ENCODE measurements around the gene C14orf119.

C14orf119 gene, protein sequence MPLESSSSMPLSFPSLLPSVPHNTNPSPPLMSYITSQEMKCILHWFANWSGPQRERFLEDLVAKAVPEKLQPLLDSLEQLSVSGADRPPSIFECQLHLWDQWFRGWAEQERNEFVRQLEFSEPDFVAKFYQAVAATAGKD

DNA sequence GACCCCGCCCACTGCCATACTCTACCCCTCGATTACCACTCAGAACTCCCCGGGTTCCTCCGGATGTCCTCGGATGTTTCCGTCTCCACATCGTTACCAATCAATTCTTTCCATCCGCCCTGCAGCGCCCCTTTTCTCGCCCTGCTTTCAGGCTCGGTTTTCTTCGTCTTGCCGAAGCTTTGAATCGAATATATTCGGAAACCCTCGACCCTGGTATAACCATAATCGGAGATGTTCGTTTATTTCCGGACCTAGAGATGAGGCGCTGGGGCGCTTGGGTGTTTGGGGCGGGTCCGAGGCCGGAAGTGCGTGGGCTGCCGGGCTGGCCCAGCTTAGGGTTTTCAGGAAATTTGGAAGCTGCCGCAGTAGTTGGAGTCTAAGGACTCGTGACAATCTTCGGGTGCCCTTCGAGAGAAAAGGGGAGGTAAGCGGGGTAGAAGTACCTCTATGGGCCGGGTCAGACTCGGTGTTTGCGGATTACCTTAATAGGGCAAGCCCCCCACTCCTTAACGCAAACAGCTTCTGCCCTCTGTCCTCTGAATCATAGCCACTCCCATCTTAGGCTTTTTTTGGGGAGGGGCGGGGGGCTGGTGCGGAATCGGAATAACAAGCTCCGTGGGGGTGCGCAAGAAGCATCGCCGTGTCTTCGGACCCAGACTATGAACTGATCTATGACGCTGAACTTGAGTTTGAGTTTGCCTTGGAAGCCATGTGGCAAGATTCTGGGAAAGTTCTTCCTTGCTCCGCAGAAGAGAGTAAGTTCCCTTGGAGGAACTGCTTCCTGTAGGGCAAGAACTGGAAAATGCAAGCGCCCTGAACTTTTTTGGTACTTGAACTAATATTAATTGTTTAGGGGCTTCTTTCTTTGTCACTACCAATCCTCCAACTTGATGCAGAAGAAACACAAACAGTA lies at the start of gene C14orf119:
C14orf119 (plus strand) TSS at position 310 of the 913 bp plus-strand sequence. CDS start 2,154 bp downstream, outside the sequence.
- peaks cover 20% of the 10 kb centered on the region for H3K36me3 Mint-ChIP-seq
- no peaks in the 10 kb centered on the region for H3K9me3 Mint-ChIP-seq (ENCODE audit: low read depth)
- peaks cover 49% of the 10 kb centered on the region for H3K4me1 Mint-ChIP-seq (ENCODE audit: low read depth)
- no peaks in the 10 kb centered on the region for H3K27me3 Mint-ChIP-seq
- no peak within 1 kb of the TSS for H3K4me3 Mint-ChIP-seq
- no peak within 1 kb of the TSS for H3K27ac Mint-ChIP-seq

DNA sequence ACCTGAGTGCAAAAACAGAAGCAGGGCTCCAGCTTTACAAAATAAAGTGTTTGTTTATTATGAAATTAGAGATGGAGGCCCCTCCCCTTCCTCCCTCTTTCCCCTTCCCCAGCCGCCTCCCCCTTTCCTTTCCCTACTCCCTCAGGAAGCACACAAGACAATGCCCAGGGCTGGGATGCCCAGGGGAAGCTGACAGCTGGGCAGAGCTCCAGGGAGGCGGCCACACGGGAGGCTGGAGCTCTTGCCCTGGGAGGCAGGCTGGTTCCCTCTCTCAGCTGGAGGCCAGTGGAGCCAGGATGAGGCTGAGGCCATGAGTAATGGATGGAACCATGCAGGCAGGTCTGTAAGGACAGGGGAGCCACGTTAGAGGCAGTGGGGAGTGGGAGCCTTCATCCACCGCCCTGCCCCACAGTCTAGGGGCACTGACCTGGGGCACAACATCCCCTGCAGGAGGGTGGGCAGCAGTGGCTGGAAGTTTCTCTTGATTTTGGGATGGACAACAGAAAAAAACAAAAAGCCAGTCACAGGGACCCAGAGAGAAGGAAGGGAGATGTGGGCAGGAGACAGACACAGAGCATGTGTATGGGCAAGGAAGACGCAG lies 48.2 kb upstream of the C14orf119 start:
- Mint-ChIP-seq H3K9me3 (ENCODE audit: low read depth) (no peaks in the 10 kb centered on the region), H3K27me3 (peaks cover 1% of the 10 kb centered on the region), H3K27ac (no peak overlapping the region), H3K4me3 (no peak overlapping the region), H3K36me3 (peaks cover 2% of the 10 kb centered on the region), H3K4me1 (ENCODE audit: low read depth) (no peaks in the 10 kb centered on the region)

DNA sequence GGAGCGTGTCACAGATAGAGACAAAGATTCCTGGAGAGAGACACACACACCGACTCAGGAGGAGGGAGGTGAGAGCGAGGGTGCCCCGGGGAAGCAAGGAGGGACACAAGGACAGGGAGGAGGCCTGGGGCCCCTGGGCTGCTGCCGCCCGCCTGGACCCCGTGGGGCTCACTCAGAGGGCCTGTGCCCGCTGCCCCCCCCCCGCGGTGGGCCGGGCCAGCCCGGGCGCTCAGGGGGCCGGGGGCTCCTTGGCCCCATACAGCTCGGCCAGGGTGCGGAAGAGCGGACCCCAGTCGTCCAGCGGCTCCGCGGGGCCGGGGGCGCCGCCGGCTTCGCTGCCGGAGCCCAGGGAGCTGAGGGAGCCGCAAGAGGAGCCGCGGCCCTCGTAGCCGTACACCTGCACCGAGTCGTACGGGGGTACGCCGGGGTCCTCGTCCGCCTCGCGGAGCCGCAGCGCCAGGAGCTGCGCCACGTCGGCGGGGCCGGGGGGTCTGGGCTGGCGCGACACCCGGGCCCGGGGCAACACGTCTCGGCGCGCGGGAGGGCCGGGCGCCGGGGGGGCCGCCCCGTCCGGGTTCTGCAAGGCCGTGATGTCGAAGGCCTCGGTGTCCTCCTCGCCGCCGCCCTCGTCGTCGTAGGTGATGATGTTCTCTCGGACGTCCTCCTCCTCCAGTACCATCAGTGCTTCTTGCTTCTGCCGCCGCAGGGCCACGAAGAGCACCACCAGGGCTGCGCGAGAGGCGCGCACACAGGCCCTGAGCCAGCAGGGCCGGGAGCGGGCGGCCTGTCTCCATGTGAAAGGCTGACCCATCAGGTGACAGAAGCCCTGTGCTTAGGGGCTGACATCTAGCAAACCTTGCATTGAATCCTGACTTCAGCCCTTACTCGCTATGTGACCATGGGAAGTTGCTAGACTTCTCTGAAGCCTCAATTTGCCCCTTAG lies 47.3 kb upstream of the C14orf119 start:
- Mint-ChIP-seq H3K4me3 (no peak overlapping the region), H3K27ac (no peak overlapping the region), H3K4me1 (ENCODE audit: low read depth) (no peaks in the 10 kb centered on the region)

DNA sequence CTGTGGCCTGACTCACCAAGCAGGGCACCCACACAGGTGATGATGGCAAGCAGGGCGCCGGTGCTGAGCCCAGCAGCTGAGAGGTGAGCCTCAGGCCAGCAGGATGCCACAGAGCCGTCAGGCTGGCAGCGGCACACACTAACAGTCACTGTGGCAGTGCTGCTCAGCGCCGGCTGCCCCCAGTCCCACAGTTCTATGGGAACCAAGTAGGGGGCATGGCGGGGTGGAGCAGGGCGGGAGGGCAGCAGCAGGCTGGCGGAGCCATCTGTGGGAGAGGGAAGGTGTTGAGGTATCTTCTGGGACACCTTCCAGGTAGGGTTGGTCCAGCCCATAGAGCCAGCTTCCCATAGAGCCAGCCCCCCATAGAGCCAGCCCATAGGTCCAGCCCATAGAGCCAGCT lies 46.3 kb upstream of the C14orf119 start:
- Mint-ChIP-seq H3K27ac (no peak overlapping the region), H3K4me1 (ENCODE audit: low read depth) (no peaks in the 10 kb centered on the region), H3K27me3 (peaks cover 1% of the 10 kb centered on the region), H3K4me3 (no peak overlapping the region), H3K36me3 (peaks cover 2% of the 10 kb centered on the region), H3K9me3 (ENCODE audit: low read depth) (no peaks in the 10 kb centered on the region)

More for the DNA sequence above, 47.3 kb upstream of the C14orf119 start:
- H3K27me3 Mint-ChIP-seq = peaks cover 1% of the 10 kb centered on the region
- peaks cover 2% of the 10 kb centered on the region for H3K36me3 Mint-ChIP-seq
- no peaks in the 10 kb centered on the region for H3K9me3 Mint-ChIP-seq (ENCODE audit: low read depth)

DNA sequence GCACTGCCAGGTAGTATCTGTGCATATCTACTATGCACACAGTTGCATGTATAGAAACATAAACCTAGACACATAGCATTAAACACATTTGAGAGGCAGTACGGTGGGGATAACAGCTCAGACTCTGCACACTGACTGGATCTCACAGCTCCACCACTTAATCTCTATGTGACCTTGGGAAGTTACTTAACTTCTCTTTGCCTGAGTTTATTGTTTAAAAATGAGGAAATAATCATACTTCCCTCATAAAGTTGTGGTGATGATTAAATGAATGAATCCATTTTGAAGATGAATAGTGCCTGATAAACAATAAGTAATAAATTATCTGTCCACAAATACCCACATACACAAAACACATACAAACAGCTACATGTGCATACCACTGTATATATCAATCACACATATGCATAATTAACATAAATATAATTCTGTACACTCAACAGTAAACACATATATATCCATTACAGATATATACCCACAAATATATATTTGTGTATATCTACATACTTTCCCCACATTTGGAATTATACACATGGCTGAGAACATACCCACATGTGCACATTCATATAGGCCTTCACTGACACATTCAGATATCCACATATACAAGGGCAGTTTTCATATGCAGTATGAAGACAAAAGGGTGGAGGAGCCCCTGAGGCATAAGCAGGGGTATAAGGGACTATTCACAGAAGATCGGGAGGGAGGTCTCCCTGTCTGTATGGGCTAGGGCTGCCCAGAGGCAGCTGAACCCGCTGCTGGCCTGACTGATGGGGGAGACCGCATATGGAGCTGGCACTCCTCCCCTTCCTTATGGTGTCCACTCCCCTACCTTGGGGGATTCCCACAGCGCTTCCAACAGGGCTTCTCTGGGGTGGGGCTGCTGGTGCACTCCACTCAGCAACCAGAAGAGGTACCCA lies 43.9 kb upstream of the C14orf119 start:
- H3K4me3 Mint-ChIP-seq = no peak overlapping the region
- H3K27me3 Mint-ChIP-seq = no peaks in the 10 kb centered on the region
- no peaks in the 10 kb centered on the region for H3K9me3 Mint-ChIP-seq (ENCODE audit: low read depth)

DNA sequence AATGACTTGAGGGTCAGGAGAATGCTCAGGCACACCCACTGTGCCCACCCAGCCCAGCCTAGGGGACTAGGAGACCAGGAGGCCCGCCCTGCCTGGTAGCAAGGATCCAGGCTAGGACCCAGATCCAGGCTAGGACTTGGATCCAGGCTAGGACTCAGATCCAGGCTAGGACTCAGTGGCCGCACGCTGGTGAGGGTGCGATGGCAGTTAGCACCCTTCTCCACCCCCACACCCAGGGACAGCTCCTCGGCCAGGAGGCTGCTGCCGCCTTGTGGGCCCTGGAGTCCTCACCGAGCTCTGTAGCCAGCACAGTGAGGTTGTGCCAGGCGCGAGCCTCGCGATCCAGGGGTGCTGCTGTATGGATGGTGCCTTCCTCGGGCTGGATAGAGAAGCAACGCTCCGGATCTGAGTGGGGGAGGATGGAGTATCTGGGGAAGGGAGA lies 43.1 kb upstream of the C14orf119 start:
- Mint-ChIP-seq H3K27me3 (no peaks in the 10 kb centered on the region), H3K36me3 (peaks cover 2% of the 10 kb centered on the region), H3K9me3 (ENCODE audit: low read depth) (no peaks in the 10 kb centered on the region), H3K4me3 (no peak overlapping the region), H3K27ac (no peak overlapping the region), H3K4me1 (ENCODE audit: low read depth) (peaks cover 11% of the 10 kb centered on the region)

More for the DNA sequence above, 43.9 kb upstream of the C14orf119 start:
- Mint-ChIP-seq H3K4me1 (ENCODE audit: low read depth) (peaks cover 7% of the 10 kb centered on the region), H3K27ac (no peak overlapping the region), H3K36me3 (peaks cover 2% of the 10 kb centered on the region)

DNA sequence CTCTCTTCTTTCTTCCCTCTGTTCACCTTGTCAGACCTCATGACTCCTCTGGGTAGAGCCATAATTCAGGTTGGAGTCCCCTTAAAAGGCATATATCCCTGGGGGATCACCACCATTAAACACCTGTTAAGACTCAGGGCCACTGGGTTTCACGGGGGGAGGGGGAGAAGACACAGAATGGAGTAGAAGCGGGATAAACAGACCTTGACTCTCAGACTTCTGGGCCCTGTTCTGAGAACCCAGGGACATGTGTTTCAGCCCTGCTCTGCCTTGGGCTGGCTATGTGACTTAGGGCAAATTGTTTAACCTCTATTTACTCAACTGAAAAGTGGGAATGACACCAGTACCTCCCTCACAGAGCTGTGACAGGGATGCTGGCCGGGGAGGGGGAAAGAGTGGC lies 42.6 kb upstream of the C14orf119 start:
- H3K27me3 Mint-ChIP-seq = no peaks in the 10 kb centered on the region
- H3K4me3 Mint-ChIP-seq = no peak overlapping the region
- no peak overlapping the region for H3K27ac Mint-ChIP-seq
- H3K36me3 Mint-ChIP-seq = no peaks in the 10 kb centered on the region
- no peaks in the 10 kb centered on the region for H3K9me3 Mint-ChIP-seq (ENCODE audit: low read depth)
- peaks cover 11% of the 10 kb centered on the region for H3K4me1 Mint-ChIP-seq (ENCODE audit: low read depth)

DNA sequence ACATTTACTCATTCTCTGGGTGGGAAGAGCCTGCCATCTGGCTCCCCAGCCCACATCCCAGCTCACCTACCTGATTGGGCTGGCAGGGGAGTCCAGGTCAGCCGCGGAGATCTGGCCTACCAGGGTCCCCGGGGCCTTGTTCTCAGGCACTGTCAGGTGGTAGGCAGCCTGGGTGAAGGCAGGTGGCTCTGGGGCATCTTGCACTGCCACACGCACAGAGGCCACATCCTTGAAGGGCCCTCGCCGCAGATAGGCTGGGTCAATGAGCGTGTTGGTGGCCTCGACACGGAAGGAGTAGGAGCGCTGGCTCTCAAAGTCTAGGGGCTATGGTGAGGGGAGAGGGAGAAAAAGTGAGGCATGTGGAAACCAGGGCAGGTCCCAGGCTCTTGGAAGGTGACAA lies 41.9 kb upstream of the C14orf119 start:
- Mint-ChIP-seq H3K27me3 (no peaks in the 10 kb centered on the region), H3K9me3 (ENCODE audit: low read depth) (no peaks in the 10 kb centered on the region), H3K4me1 (ENCODE audit: low read depth) (peaks cover 17% of the 10 kb centered on the region), H3K27ac (no peak overlapping the region), H3K36me3 (no peaks in the 10 kb centered on the region), H3K4me3 (no peak overlapping the region)

DNA sequence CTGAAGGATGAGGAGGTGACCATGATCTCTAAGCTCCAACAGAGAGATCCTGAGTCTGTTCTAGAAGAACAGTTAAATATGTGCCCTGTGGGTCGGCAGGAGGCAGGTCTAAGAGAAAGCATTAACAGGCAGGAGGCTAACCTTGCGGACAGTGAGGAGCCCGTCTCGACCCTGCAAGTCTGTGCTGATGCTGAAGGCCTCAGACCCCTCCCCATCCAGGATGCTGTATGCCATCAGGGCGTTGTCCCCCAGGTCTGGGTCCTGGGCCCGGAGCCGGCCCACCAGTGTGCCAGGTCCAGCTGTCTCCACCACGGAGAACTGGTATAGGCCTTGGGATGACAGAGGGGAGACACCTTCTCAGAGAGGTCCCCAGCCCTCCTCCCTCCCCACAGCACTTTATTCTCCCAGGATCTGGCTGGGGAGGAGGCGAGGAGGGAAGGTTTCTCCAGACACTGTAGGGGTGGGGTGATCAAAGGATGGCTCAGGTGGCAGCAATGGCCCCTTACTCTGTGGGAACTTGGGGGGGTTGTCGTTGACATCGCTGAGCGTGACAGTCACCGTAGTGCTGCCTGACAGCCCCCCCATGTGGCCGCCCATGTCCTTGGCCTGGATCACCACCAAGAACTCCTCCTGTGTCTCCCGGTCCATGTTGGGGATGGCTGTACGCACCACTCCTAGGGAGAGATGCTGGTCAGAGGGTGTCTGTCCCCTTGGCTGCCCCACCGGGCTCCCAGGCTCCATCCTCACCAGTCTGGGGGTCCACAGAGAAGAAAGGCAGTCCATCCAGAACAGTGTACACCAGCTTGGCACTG lies 41.1 kb upstream of the C14orf119 start:
- Mint-ChIP-seq H3K9me3 (ENCODE audit: low read depth) (no peaks in the 10 kb centered on the region), H3K27ac (no peak overlapping the region), H3K4me1 (ENCODE audit: low read depth) (peaks cover 17% of the 10 kb centered on the region)

DNA sequence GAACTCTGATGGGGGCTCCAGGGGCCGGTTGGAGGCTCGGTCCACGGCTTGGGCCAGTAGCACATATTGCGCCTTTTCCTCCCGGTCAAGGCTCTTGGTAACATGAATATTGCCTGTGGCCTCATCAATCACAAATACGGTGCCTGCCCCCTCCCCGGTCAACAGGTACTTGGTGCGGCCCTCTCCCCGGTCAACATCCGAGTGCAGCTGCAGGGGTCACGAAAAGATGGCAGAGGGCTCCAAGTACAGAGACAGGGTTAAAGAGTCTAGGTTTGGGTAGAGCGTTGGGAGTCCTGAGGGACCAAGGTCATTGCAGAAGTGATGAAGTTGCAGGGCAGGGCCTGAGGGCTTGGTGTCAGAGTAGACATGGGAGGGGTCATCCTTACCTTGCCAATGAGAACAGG lies 40.2 kb upstream of the C14orf119 start:
- no peaks in the 10 kb centered on the region for H3K27me3 Mint-ChIP-seq
- no peak overlapping the region for H3K27ac Mint-ChIP-seq

More for the DNA sequence above, 41.1 kb upstream of the C14orf119 start:
- H3K4me3 Mint-ChIP-seq = no peak overlapping the region
- H3K36me3 Mint-ChIP-seq = no peaks in the 10 kb centered on the region
- no peaks in the 10 kb centered on the region for H3K27me3 Mint-ChIP-seq

DNA sequence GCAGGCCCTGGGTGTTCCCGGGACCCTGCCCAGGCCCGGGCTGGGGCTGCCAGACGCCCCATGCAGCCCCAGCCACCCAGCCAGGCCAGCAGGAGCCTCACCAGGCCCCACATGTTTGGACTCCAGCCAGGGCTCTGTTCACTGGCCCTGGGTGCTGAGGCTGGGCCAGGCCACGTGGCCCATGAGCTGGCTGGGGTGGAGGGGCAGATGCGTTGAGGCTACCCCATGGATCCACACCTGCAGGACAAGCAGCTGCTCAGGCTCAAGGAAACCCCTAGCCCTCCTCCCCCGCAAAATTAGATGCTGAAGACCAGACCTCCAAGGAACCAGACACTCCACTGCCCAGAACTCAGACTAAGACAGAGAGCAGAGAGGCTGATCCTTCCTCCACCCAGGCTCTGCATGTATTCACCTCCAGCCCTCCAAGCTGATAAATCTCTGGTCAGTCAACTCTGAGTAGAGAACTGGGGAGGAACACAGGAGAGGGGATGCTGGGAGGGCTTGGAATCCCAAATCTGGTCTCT lies 39.6 kb upstream of the C14orf119 start:
- no peak overlapping the region for H3K27ac Mint-ChIP-seq
- peaks cover 17% of the 10 kb centered on the region for H3K4me1 Mint-ChIP-seq (ENCODE audit: low read depth)
- H3K36me3 Mint-ChIP-seq = no peaks in the 10 kb centered on the region
- H3K27me3 Mint-ChIP-seq = no peaks in the 10 kb centered on the region
- H3K9me3 Mint-ChIP-seq (ENCODE audit: low read depth) = no peaks in the 10 kb centered on the region
- peak overlapping the region; percentile 79 for H3K4me3 Mint-ChIP-seq

More for the DNA sequence above, 40.2 kb upstream of the C14orf119 start:
- H3K36me3 Mint-ChIP-seq = no peaks in the 10 kb centered on the region
- H3K9me3 Mint-ChIP-seq (ENCODE audit: low read depth) = no peaks in the 10 kb centered on the region
- H3K4me3 Mint-ChIP-seq = no peak overlapping the region
- H3K4me1 Mint-ChIP-seq (ENCODE audit: low read depth) = peaks cover 17% of the 10 kb centered on the region

DNA sequence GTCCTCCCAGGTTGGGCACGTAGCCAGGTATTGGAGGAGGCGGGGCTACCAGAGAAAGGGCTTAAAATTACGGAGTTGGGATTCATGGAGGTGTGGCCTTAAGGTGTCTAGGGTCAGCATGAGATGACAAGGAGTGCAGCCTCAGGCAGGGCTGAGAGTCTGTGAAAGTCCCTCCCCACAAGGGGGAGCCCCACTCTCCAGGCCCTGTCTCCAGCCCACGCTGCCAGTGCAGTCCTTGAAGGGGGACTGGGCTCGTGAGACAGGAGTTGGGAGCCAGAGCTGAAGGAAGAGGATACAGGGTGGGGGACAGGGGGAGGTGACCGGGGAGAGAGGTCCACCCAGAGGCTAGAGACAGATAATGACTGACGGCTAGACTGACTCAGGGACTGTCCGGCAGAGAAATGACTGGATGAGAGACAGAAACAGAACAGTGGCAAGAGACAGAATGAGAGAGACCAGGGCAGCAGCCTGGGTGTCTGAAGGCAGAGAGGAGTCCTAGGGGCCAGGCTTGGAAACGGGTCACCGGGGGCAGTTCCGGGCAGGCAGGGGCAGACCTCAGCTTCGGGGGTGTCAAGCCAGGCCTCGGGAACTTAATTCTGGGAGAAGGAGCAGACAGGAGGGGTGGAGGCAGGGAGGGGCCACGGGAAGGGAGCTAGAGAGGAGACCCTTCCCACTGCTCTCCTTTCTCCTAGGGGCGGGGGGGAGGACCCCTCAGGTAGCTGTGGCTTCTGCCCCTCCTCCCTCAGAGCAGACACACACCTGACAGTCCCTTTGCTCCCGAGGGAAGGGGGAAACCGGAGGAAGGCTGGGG lies 39.0 kb upstream of the C14orf119 start:
- Mint-ChIP-seq H3K4me3 (peak overlapping the region; percentile 79), H3K4me1 (ENCODE audit: low read depth) (peaks cover 17% of the 10 kb centered on the region)

More for the DNA sequence above, 39.0 kb upstream of the C14orf119 start:
- H3K27me3 Mint-ChIP-seq = no peaks in the 10 kb centered on the region
- H3K9me3 Mint-ChIP-seq (ENCODE audit: low read depth) = no peaks in the 10 kb centered on the region
- H3K27ac Mint-ChIP-seq = peak overlapping the region; percentile 12
- no peaks in the 10 kb centered on the region for H3K36me3 Mint-ChIP-seq

All from activated naive CD8-positive, alpha-beta T cell (primary cell).